ENCODE data around the gene EXOC2. TPM values are rescaled to one million over a fixed set of nuclear protein-coding genes. Genes with fewer than 3 reads are reported as not detected.

EXOC2 gene
- total RNA-seq, 1 experiment from 2014 or later, result 67.3 TPM

DNA sequence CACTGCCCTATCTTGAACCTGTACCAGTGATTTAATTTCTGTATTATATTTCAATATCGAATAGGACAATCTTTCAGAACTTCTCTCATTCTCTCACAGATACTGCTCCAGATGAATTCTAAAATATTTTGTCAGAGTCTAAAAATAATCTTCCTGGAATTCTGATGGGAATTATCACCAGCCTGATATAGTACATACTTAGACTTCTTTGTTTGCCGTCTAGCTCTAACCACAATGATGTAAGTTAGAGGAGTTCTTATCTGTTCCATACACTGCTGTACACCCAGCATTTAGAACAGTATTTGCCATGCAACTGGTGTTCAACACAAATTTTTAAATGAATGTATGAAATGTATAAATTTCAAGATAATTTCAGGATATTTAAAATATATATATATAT lies 34.7 kb downstream of the EXOC2 start:
- in situ Hi-C loops (cut with HindIII; ENCODE audit: low pct_unique_long_range_greater_than_20kb, low sequenced_read_pairs), result no loop called here
- DNase-seq (ENCODE audit: low read depth, low spot score), result peak; percentile 70

DNA sequence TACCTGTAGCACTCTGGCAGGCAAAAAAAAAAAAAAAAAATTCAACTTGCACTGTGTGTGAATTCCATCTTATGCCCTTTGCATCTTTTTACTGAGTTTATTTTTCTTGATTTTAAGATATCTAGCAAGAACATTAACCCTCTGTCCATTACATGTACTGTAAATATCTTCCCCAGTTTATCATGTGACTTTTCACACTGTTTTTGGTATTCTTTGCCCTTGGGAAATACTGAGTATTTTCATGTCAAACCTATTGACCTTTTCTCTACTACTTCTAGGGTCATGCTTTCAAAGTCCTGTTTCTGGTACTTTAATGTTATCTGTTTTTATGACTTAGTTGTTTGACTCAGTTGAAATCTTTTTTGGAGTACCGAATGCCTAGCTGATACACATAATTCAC lies 35.2 kb downstream of the EXOC2 start:
- in situ Hi-C loops (cut with HindIII; ENCODE audit: low pct_unique_long_range_greater_than_20kb, low sequenced_read_pairs), result no loop called here
- no peak for DNase-seq (ENCODE audit: low read depth, low spot score)

DNA sequence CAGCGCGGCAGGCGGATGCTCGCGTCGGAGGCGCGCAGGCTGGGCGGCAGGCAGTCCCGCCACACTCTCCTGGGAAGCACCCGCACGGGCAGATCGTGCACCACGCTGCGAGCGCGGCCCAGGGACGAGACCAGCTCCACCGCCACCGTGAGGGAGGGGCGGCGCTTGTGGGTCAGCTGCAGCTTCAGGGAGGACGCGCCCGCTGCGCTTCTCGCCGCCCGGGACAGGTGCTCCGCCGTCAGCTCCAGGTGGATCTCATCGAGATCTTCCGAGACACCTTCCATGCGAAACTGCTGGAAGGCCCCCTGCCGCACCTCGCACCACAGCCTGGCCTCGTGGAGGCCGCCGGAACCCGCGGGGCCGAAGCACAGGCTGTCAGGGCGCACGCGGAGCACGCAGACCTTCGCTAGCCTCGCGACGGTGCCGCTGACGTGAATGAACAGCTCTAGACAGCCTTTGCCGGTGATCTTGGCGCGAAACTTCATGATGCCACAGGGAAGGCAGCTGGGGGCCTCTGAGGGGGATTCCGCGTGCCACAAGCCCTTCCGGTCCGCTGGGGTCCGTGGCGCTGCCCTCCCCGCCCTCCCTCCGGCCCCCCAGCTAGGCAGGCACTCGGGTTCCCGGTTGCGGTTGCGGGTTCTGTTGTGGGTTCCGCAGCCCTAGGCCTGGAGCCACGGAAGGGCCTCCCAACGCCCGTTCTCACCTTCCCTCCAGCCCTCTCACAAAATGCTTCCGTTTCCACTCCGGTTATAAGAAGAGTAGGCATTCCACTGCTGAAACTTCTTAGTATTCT lies 36.3 kb downstream of the EXOC2 start, which contains the start of gene HUS1B:
Gene HUS1B (minus strand): TSS at position 641 of the 793 bp plus-strand sequence. CDS start 156 bp downstream, at position 485.
- DNase-seq (ENCODE audit: low read depth, low spot score), result no peak
- in situ Hi-C loops (cut with HindIII; ENCODE audit: low pct_unique_long_range_greater_than_20kb, low sequenced_read_pairs), result no loop called here

DNA sequence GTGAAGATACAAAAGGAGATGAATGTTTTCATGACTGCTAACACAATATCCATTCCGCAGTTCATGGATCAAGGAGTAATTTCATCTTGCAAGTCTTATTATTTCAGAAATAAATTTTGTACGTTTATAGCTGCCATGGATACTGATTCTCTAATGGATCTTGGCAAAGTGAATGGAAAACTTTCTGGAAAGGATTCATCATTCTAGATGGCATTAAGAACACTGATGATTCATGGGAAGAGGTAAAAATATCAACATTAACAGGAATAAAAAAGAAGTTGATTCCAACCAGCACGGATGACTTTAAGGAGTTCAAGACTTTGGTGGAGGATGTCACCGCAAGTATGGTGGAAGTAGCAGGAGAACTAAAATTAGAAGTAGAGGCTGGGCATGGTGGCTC lies 38.8 kb downstream of the EXOC2 start:
- in situ Hi-C loops (cut with HindIII; ENCODE audit: low pct_unique_long_range_greater_than_20kb, low sequenced_read_pairs), result no loop called here
- DNase-seq (ENCODE audit: low read depth, low spot score), result no peak

DNA sequence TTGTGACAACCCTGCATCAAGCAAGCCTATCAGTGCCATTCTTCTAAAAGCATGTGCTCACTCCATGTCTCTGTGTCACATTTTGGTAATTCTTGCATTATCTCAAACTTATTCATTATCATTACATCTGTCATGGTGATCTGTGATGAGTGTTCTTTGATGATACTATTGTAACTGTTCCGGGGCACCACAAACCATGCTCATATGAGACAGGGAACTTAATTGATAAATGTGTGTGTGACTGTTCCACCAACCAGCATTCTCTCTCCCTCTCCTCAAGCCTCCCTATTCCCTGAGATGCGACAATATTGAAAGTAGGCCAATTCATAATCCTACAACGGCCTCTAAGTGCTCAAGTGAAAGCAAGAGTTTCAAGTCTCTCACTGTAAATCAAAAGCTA lies 40.1 kb downstream of the EXOC2 start:
- in situ Hi-C loops (cut with HindIII; ENCODE audit: low pct_unique_long_range_greater_than_20kb, low sequenced_read_pairs), result no loop called here
- no peak for DNase-seq (ENCODE audit: low read depth, low spot score)

DNA sequence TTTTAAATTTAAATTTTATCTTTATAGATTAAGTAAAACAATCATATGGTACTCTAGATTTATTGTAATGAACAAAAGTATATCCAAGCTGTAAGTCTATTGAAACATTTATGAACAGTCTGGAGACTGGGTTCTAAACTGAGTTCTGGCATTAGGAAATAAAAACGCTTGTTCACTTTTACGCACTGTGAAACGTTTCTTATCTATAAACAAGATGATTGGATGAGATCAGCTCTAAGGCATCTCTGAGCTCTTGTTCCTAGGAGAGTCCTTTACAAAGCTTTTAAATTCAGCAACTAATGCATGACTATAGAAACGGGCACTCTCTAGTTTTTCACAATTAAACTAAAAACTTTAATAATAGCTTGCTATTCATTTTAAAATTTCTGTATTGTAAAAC lies 42.8 kb downstream of the EXOC2 start:
- no peak for DNase-seq (ENCODE audit: low read depth, low spot score)
- in situ Hi-C loops (cut with HindIII; ENCODE audit: low pct_unique_long_range_greater_than_20kb, low sequenced_read_pairs), result no loop called here

DNA sequence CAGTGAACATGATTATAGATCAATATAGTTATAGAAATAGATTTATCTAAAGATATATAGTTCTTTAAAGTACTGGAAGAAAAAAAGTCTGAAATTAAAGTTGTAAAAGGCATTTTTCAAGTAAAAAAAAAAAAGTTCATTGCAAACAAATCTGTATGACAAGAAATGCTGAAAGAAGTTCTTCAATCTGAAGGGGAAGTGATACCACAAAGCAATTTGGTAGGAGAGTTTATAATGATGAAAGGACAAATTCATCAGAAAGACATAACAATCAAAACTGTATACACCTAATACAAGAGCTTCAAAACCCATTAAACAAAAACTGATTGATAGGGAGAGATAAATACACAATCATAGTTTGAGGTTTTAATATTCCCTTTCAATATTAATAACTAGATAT lies 50.1 kb downstream of the EXOC2 start:
- no peak for DNase-seq (ENCODE audit: low read depth, low spot score)
- in situ Hi-C loops (cut with HindIII; ENCODE audit: low pct_unique_long_range_greater_than_20kb, low sequenced_read_pairs), result no loop called here

DNA sequence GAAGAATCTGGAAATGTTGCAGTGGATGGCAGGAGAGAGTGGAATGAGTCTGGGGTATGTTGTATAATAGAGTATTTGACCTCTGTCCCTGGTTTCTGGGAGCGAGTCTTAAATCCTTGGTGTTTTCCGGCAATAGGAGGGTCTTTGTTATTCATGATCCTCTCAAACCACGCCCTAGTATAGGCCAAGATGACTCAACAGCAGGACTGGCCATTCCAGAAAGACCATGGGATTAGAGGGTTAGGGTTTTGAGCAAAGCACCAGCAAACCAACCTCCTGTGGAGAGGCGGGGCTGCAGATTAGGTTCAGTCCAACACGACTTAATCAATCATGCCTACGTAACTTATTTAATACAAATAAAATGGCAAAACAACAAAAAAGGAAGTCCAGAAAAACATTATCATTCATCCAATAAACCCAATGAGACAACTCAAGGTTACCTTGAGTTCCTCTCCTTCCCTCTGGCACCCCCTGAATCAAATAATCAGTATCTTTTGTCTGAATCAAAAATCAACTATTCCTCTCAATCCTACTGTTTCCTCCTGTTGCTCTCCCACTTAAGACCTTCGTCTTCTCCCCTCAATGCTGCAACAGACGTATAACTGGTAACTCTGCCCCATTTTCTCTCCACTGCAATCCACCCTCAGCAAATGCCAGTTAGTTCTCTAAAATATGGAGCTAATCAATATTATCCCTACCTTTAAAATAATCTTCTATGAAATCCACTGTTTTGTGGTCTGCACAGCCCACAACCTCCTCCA lies 51.5 kb downstream of the EXOC2 start:
- in situ Hi-C loops (cut with HindIII; ENCODE audit: low pct_unique_long_range_greater_than_20kb, low sequenced_read_pairs), result no loop called here

DNA sequence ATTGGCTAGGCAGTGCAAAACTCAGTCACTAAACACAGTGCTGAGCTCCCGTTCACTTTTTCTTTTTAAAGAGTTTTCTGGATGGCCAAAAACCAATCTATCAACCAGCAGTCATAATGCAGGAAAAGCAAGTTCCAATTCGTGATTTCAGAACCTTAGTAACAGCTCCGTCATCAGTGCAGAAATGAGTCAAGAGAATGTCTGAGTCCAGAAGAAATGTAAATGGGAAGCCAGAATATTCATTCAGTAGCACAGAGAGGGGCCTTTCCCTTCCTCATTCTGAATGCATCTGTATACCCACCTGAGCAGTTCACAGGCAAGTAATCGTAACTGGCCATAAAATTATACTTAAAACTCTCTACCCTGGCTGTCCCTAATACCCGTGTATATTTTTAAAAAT lies 56.5 kb downstream of the EXOC2 start:
- no peak for DNase-seq (ENCODE audit: low read depth, low spot score)
- in situ Hi-C loops (cut with HindIII; ENCODE audit: low pct_unique_long_range_greater_than_20kb, low sequenced_read_pairs), result no loop called here

More for the DNA sequence above, 51.5 kb downstream of the EXOC2 start:
- DNase-seq (ENCODE audit: low read depth, low spot score), result no peak

DNA sequence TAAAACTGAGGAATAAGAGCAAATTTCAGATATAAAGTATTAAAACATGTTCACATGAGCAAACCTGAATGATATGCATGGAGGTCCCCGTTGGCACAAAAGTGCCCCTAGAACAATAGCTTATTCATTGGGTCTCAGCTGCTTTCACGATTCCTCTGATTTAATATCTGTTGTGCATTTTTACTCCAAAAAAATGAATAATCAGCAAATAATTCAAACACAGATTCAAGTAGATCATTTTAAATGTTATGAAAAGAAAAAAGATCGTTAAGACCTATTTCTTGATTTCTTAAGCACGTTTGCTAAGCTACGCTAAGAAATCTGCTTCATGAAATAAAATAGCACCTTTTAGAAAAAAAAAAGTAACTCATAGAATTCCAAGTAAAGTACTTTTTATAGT lies 57.7 kb downstream of the EXOC2 start:
- in situ Hi-C loops (cut with HindIII; ENCODE audit: low pct_unique_long_range_greater_than_20kb, low sequenced_read_pairs), result no loop called here
- peak; percentile 11 for DNase-seq (ENCODE audit: low read depth, low spot score)

DNA sequence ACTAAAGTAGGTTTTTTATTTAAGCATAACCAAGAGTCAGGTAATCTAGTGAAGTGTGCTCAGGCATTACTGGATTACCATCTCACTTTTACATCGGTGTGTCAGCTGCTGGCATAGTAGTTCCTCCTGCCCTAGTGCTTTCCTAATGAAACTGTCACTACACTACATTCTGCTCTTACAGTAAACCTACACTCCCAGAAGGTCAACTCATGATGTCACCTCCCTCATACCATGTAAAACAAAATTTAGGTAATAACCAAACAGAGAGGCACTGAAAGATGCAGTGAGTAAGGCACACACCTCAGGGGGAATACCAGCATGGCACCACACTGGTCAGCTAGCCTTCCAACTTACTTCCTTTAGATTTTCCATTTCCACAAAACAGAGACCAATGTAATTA lies 59.3 kb downstream of the EXOC2 start:
- no peak for DNase-seq (ENCODE audit: low read depth, low spot score)
- in situ Hi-C loops (cut with HindIII; ENCODE audit: low pct_unique_long_range_greater_than_20kb, low sequenced_read_pairs), result no loop called here

DNA sequence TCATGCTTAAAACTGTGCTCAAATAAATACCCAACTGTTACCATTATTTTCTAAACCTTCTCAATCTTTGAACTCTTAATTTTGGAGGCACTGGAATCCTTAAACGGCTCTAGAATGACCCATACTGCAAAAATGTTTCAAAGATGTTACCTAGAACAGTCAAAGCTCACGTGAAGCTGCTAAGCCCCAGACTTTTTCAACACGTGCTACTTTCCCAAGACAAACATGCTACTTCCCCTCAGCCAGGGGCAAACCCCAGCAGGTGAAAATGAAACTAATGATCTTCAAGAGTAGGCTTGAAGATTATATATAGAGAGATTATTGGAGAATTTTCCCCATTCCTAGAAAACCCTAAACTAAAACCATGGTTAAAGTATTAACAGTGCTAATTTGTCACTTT lies 64.2 kb downstream of the EXOC2 start:
- DNase-seq (ENCODE audit: low read depth, low spot score), result no peak
- in situ Hi-C loops (cut with HindIII; ENCODE audit: low pct_unique_long_range_greater_than_20kb, low sequenced_read_pairs), result no loop called here

DNA sequence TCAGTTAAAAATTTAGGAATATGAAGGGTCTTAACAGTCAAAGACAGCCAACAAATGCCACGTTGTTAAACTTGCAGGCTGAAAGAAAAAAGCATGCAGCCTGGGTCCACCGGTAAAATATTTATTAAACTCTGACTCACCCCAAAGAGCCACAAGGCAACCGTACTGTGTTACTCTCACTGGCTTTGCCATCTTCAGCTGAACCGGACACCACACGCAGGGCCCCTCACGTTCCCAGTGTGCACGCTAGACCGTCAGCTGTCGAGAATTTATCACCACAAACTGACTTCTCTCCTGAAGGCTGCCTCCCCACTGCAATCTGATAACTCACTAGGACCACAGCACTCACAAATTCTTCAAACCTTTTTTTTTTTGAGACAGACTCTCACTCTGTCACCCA lies 66.7 kb downstream of the EXOC2 start:
- in situ Hi-C loops (cut with HindIII; ENCODE audit: low pct_unique_long_range_greater_than_20kb, low sequenced_read_pairs), result no loop called here
- no peak for DNase-seq (ENCODE audit: low read depth, low spot score)

DNA sequence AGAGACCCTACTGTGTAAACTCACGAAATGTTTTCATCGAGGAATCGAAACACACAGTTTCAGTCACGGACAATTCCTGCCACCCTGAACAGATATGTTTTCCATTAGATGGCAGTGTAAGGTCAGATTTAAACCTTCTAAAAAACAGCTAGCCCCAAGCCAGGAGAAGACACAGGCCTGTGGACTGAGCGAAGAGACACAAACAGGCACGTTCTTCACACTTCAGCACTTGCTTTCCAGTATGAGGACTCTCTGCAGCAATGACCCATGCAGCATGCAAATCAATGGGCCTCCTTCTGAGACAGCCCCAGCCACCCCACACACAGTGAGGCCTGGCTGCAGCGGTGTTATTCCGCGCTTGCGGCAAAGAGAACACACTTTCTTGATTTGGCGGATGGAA lies 68.0 kb downstream of the EXOC2 start:
- in situ Hi-C loops (cut with HindIII; ENCODE audit: low pct_unique_long_range_greater_than_20kb, low sequenced_read_pairs), result no loop called here
- peak; percentile 61 for DNase-seq (ENCODE audit: low read depth, low spot score)

DNA sequence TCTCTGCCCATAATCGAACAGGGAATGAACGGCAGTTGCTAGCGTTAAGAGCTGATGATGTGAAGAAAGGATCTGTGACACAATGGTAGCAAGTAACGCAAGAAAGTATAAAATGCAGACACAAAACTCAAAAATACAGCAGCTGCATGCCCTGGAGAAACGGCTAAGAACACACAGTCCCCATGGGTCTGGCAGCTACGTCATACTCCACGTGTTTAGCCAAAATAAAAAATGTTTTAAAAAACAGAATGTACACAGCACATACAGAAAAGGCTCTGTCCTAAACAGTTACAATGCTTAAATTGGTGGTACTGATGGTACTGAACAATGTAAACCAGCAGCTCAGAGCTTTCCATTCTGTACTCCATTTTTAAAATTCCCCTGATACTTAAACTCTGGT lies 70.5 kb downstream of the EXOC2 start:
- DNase-seq (ENCODE audit: low read depth, low spot score), result no peak
- in situ Hi-C loops (cut with HindIII; ENCODE audit: low pct_unique_long_range_greater_than_20kb, low sequenced_read_pairs), result no loop called here

DNA sequence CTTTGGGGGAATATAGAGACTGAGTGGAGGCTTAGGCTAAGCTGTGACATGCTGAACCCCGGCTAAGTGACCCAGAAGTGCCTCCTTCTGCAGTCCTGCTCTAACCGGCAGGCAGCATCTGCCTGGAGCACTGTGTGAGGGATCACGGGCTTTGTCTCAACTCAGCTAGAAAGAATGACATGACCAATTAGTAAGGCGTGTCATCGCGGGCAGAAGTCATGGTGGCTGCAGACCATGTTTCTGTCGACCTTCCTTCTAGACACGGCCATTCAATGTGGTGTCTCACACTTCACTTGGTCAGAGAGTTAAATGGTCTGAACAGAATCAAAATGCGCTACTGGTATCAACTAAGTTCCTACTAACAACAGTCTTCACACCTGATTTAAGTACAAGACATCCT lies 71.0 kb downstream of the EXOC2 start:
- in situ Hi-C loops (cut with HindIII; ENCODE audit: low pct_unique_long_range_greater_than_20kb, low sequenced_read_pairs), result no loop called here
- no peak for DNase-seq (ENCODE audit: low read depth, low spot score)

DNA sequence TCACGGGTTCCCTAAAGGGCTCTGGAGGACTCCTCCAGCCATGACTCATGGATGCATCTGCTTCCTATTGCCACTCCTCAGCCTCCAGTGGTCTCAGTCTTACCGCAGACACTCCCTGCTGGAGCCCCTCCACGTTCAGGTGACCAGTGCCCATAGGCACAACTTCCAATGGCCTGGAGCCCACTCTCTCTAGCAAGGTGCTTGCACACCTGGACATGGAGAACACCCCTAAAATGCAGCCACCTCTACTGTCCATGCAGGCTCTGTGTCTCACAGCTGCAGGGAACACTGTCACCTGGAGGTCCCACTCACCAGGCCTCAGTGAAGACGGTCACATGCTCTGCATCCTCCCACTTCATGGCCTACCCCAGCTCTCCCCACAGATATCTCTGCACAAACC lies 72.0 kb downstream of the EXOC2 start:
- in situ Hi-C loops (cut with HindIII; ENCODE audit: low pct_unique_long_range_greater_than_20kb, low sequenced_read_pairs), result no loop called here
- no peak for DNase-seq (ENCODE audit: low read depth, low spot score)

DNA sequence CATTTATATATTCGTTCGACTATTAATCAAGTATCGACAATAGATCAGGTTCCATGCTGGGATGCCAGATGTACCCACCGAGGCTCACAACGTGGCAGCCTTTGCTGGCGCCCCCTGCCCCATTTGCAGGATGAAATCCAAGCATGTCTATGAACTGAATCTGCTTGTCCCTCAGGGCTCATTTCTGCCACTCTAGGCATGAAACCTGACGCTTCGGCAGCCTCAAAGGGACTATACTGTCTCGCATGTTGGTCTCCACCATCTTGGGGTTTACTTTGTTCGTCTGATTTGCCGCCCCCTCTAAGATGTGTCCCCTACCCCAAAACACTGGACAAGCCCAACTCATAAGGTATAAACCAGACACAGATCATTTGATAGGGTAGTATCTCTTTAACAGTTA lies 72.8 kb downstream of the EXOC2 start:
- in situ Hi-C loops (cut with HindIII; ENCODE audit: low pct_unique_long_range_greater_than_20kb, low sequenced_read_pairs), result no loop called here

More for the DNA sequence above, 72.8 kb downstream of the EXOC2 start:
- DNase-seq (ENCODE audit: low read depth, low spot score), result no peak
